ENCODE data around the gene OR5H14. TPM values are rescaled to one million over a fixed set of nuclear protein-coding genes. Genes with fewer than 3 reads are reported as not detected.

Gene OR5H14
- total and polyA plus RNA-seq, 10 of the 15 experiments (the other 5 are each of a cell fraction or from before 2014, with no cell fraction given) = not detected

GRCh38 chr3:98185180-98185579, 37.9 kb downstream of the OR5H14 start:
- CTCF ChIA-PET = interaction anchor here (0.6 to 6.6 kb wide), 10 partner anchors 89 to 628 kb away, joined by 3 to 64 read pairs (median 4); no protein-coding TSS in a partner anchor
- no peak for TF ChIP-seq CHD2 (IDR thresholded peaks at IDR 0.05; ENCODE audit: borderline replicate concordance, low read depth, low read length)
- no peak for TF ChIP-seq RELB (IDR thresholded peaks at IDR 0.05; ENCODE audit: low read depth)
- TF ChIP-seq MAX (IDR thresholded peaks at IDR 0.05; ENCODE audit: low read depth, low read length) = no peak
- TF ChIP-seq ASH2L (IDR thresholded peaks at IDR 0.05; ENCODE audit: borderline replicate concordance, low read depth) = no peak
- TF ChIP-seq RAD21 (IDR thresholded peaks at IDR 0.05; ENCODE audit: insufficient read depth, low read depth, low read length) = peak; percentile 30
- TF ChIP-seq MXI1 (IDR thresholded peaks at IDR 0.05; ENCODE audit: low read depth, low read length) = no peak
- TF ChIP-seq SMC3 (IDR thresholded peaks at IDR 0.05; ENCODE audit: borderline replicate concordance, low read length) = peak; percentile 29; the same call in 1 of the 2 replicates
- no peak for TF ChIP-seq SIN3A (IDR thresholded peaks at IDR 0.05; ENCODE audit: low read depth, low read length)
- TF ChIP-seq TAF1 (IDR thresholded peaks at IDR 0.05; ENCODE audit: borderline replicate concordance, low read depth, low read length) = no peak
- no peak for TF ChIP-seq ZBTB11 (CRISPR knock-in tag; IDR thresholded peaks at IDR 0.05)
- no peak for TF ChIP-seq SUZ12 (IDR thresholded peaks at IDR 0.05; ENCODE audit: unreplicated experiment)
- TF ChIP-seq RB1 (IDR thresholded peaks at IDR 0.05; ENCODE audit: borderline replicate concordance) = no peak
- no peak for TF ChIP-seq CUX1 (IDR thresholded peaks at IDR 0.05; ENCODE audit: insufficient replicate concordance, low read depth, low read length)

More at GRCh38 chr3:98185180-98185579, 37.9 kb downstream of the OR5H14 start:
- BruUV-seq (replicated peaks) = no TSS peak
- H4K20me1 ChIP-seq (ENCODE audit: control insufficient read depth, insufficient read depth) = no peaks in the 10 kb centered on the region
- H3K4me3 ChIP-seq = no peak overlapping the region
- H3K9me3 ChIP-seq (replicated peaks; ENCODE audit: control insufficient read depth, insufficient read depth, low read length) = no peaks in the 10 kb centered on the region
- no peaks in the 10 kb centered on the region for H3K36me3 ChIP-seq (ENCODE audit: control insufficient read depth in 2 of 2, insufficient read depth in 2 of 2, low read length in 1 of 2)
- no peak overlapping the region for H3K9ac ChIP-seq (ENCODE audit: control insufficient read depth, insufficient read depth, low read length)
- DNase-seq (ENCODE audit: low read depth, low spot score) = no peak
- no peak overlapping the region for H3K27ac ChIP-seq (ENCODE audit: control insufficient read depth, insufficient read depth)
- ChIA-PET POLR2A (interaction anchor here (1.4 kb wide), 1 partner anchor 40 kb away, joined by 3 read pairs; no protein-coding TSS in a partner anchor), RAD21 (ENCODE audit: unreplicated experiment) (interaction anchor here (1.0 to 1.2 kb wide), 5 partner anchors 12 to 387 kb away, joined by 3 to 6 read pairs (median 3); no protein-coding TSS in a partner anchor), SMC1A (ENCODE audit: uncharacterized antibody, unreplicated experiment) (interaction anchor here (0.7 to 3.7 kb wide), 8 partner anchors 13 to 157 kb away, joined by 3 to 22 read pairs (median 4); no protein-coding TSS in a partner anchor)
- in situ Hi-C loops (cut with MboI) (loop anchor here (5.0 kb wide), 1 partner anchor 142 kb away; no protein-coding TSS in a partner anchor), intact Hi-C loops (cut with micrococcal nuclease; ENCODE audit: unreplicated experiment) (loop anchor here (1.0 kb wide), 1 partner anchor 146 kb away; no protein-coding TSS in a partner anchor)
- H3K27me3 ChIP-seq (replicated peaks in 1 of 2; ENCODE audit: control insufficient read depth in 2 of 2, insufficient read depth in 2 of 2, low read length in 1 of 2) = no peaks in the 10 kb centered on the region
- ATAC-seq = peak; percentile 27; the same call in 1 of the 3 replicates
- H3K4me1 ChIP-seq (ENCODE audit: control insufficient read depth, insufficient read depth, low read length) = no peaks in the 10 kb centered on the region
- H2AFZ ChIP-seq (ENCODE audit: control insufficient read depth, low read depth, low read length) = no peak overlapping the region
- H3K79me2 ChIP-seq (ENCODE audit: control insufficient read depth, insufficient read depth, low read length) = no peaks in the 10 kb centered on the region
- no peak overlapping the region for H3K4me2 ChIP-seq (ENCODE audit: control insufficient read depth, insufficient read depth)
- FAIRE-seq = no peak

Measured in GM12878 (cell line).